ENCODE data around the gene FLT4.

FLT4 gene

DNA sequence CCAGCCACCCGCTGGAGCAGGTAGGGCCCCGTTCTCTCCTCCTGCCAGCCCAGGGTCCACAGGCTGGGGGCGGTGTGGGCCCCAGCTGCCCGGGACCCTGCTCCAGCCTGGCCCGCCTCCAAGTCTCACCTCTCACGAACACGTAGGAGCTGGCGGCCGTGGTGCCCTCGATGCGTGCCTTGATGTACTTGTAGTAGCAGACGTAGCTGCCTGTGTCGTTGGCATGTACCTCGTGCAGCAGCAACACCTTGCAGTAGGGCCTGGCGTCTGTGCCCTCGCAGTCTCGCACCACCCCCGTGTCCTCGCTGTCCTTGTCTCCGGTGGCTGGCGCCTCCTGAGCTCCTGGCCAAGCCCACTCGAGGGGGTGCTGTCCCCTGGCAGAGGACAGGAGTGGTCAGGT is 19.0 kb downstream of the FLT4 start:
- TF ChIP-seq CTCF (IDR thresholded peaks at IDR 0.05; ENCODE audit: control extremely low read depth, extremely low read depth, low read depth, missing control alignments): no peak
- ChIA-PET POLR2A (interaction anchor here (0.5 kb wide), 1 partner anchor 121 kb away, joined by 5 read pairs; no protein-coding TSS in a partner anchor), CTCF (interaction anchor here (1.4 kb wide), 1 partner anchor 24 kb away, joined by 5 read pairs; no protein-coding TSS in a partner anchor)
- no peak for DNase-seq (ENCODE audit: extremely low spot score)

- no peak for TF ChIP-seq CTCF (IDR thresholded peaks at IDR 0.05; ENCODE audit: control extremely low read depth, extremely low read depth, low read depth, missing control alignments)
- ChIA-PET CTCF (interaction anchor here (1.4 kb wide), 1 partner anchor 24 kb away, joined by 5 read pairs; no protein-coding TSS in a partner anchor), POLR2A (interaction anchor here (0.5 kb wide), 1 partner anchor 120 kb away, joined by 5 read pairs; no protein-coding TSS in a partner anchor)
- DNase-seq (ENCODE audit: extremely low spot score): no peak
Measured at GRCh38 chr5:180629831-180630382, 19.5 kb downstream of the FLT4 start.

- ChIA-PET POLR2A (no interaction called here), CTCF (interaction anchor here (1.4 kb wide), 1 partner anchor 23 kb away, joined by 5 read pairs; no protein-coding TSS in a partner anchor)
- DNase-seq (ENCODE audit: extremely low spot score): no peak
- TF ChIP-seq CTCF (IDR thresholded peaks at IDR 0.05; ENCODE audit: control extremely low read depth, extremely low read depth, low read depth, missing control alignments): no peak
Measured at GRCh38 chr5:180628827-180629750, 20.3 kb downstream of the FLT4 start.

DNA sequence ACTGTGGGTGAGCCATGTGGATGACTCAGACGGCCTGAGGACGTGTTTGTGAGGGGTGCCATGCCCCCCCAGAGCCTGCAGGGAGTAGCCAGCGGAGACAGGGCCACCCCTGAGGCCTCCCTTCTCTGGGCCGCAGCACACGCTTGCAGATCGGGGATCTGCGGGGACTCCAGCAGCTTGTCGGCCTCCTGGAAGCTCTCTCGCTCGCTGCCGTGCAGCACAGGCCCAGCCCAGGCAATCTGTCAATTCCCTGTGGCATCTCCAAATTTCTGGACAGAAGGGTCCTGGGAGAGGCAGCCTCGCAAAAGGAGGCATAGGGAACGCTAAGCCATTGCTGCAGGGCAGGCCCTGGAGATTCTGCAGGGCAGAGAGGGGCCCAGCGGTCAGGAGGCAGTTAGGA is 21.2 kb downstream of the FLT4 start:
- ChIA-PET POLR2A (no interaction called here), CTCF (no interaction called here)
- TF ChIP-seq CTCF (IDR thresholded peaks at IDR 0.05; ENCODE audit: control extremely low read depth, extremely low read depth, low read depth, missing control alignments): no peak
- no peak for DNase-seq (ENCODE audit: extremely low spot score)

DNA sequence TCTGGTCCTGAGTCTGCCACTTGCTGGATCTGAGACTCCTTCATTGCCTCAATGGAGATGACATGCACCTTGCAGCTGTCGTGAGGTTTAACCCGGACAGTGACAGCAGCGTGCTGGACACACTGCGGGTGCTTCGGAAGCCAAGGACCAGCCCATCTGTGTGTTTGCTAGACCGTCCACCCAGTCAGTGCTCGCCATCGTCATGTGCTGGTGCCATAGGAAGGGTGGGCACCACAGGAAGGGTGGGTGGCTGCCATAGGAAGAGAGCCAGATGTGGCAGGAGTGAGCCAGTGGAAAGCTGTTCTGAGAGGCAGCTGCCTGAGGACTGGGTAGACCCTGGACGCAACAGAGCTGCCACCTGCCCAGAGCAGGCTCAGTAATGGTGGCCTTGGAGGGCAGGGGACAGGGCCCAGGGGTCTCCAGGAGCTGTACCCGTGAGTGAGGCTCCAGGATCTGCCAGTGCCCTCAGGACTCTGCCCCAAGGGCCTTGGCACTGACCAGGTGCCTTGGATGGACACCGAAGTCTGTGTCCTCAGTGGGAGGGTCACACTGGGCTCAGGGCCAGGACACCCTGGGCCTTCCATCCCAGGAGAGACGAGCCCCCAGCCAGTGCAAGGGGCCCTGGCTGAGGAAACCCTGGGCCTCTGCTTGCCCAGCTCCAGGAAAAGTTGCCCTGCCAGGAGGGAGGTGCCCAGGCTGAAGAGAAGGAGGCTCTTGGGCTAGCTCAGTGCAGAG is 21.8 kb downstream of the FLT4 start:
- TF ChIP-seq CTCF (IDR thresholded peaks at IDR 0.05; ENCODE audit: control extremely low read depth, extremely low read depth, low read depth, missing control alignments): no peak
- CTCF ChIA-PET: no interaction called here
- DNase-seq (ENCODE audit: extremely low spot score): no peak
- POLR2A ChIA-PET: no interaction called here

- DNase-seq (ENCODE audit: extremely low spot score): no peak
- CTCF ChIA-PET: no interaction called here
- POLR2A ChIA-PET: no interaction called here
- no peak for TF ChIP-seq CTCF (IDR thresholded peaks at IDR 0.05; ENCODE audit: control extremely low read depth, extremely low read depth, low read depth, missing control alignments)
Measured at GRCh38 chr5:180626661-180627385, 22.6 kb downstream of the FLT4 start.

Data from GM10248 (cell line).